Stimulated activated CD4-positive, alpha-beta T cell treated with anti-CD3 and anti-CD28 coated beads, Interleukin-4, amount 100 ng/mL, for 4 hours (primary cell): ENCODE measurements around the gene MED13L.
"Not testable (repeated sequence)": the region's sequence is repeated elsewhere in the genome, so short reads cannot be mapped to it uniquely, and the experiment has no call there.

Experiments used
- DNase-seq, 2 experiments: peaks; one replicate each; pipeline ENCODE4 v3.0.0-alpha.2; 2020

Gene MED13L

DNA sequence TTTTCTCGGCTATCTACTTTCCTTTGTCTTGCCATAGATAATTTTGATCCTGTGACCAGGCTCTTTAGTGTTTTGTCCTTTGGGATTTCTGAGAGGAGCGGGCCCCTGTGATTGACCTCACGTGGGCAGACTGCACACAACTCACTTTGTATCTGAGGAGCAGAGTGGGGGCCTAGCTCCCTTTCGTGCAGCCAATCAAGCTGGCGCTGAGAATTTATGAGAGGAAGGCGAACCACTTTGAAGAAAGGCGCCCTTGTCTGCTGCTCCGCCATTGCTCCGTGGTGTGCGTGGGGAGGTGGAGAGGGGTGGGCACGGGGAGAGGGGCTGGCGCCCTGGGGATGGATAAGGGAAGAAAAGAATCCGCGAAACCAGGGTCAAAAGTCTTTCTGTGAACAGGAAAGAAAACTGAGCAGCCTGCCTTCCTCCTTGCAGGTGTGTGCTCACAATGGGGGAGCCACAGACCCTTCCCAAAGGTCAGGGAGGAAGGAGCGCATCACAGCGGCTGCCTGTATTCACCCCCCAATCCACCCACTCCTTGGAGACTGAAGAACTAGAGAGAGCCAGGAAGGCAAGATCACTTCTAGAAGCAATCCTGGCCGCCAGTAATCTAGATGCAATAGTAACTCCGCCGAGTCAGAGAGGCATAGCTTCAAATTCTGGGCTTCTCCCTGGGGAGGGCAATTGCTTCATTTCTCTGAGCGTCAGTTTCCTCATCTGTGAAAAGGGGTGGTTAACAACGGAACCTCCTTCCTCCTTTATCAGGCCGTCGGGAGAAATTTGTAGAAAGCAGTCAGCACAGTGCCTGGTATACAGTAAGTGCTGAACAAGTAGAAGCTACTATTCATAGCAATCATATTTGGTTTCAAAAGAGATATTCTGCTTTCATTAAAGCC, 24.9 kb upstream of the MED13L start:
- no peak for DNase-seq

DNA sequence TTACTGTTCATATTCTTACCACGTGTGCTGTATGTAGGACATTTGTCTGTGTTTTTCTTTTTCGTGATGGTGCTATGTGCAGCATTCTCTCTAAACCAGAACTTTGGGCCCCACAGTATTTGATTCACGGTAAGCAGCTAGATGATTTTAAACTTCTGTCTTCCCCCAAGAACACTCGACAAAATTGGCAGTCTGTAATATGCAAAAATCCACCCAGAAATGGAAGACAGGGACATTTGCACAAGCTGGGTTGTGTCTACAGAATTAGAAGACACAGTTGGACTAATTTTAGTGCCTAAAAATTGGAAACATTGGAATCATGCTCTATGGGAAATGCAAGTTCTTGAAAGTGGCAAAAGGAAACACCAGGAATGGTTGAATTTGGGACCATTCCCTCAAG, 24.1 kb upstream of the MED13L start:
- no peak for DNase-seq

DNA sequence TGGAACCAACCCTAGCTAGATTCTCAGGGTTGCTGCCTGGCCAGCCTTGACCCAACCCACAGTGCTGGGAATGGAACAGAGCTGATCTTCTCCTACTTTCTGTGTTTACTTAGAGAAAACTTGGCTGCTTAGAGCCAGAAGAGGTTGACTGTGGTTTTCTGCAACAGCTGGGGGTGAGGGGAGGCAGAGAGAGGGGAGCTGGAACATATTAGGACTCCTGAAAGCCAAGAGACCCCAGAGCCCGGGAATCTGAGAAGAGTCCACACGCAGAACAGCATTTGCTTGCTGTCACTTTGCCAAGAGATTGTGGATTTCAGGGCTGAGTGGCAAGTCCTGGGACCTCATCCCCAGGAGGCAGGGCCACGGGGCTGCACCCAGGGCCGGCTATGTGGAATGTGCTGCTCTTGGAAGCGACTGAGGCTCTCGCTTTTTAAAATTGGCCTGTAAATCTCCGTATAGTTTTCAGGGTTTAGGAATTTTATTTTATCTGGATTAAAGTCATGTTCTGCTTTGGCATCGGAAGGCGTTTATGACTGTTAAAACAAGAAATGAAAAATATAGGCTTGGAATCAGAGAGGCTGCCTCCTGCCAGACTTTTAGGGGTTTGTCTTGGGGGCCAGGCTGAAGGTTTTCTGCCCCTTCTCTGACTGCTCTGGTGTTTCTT, 22.3 kb upstream of the MED13L start:
- DNase-seq = no peak

DNA sequence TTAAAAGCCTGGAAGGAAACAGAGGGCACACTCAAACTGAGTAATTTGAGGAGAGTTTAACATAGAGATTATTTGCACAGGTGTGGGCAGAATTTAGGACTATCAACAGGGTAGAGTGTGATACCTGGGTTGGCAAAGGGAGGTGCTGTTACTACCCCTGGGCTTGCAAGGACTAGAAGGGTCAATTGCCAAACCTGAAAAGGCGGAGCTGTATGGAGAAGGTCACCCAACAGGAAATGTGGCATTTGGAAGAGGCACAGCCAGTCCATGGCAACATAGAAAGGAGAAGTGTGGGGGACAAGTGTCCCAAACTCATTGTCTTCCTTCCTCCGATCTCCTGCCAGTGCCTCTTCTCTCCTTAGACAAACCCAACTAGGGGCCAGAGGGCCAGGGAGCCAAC, 21.6 kb upstream of the MED13L start:
- no peak for DNase-seq

DNA sequence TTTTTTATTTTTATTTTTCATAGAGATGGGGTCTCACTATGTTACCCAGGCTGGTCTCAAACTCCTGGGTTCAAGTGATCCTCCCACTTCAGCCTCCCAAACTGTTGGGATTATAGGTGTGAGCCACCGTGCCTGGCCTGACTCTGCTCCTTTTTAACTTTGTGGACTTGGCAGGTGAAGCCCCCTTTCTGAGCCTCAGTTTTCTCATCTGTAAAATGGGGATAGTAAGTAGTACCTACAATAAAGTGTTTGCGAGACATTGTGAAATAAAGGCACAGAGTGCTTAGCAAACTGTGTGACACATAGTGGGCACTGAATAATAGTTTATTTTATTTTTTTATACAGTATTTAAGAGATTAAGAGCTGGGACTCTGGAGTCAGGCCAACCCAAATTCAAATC, 21.1 kb upstream of the MED13L start:
- no peak for DNase-seq

DNA sequence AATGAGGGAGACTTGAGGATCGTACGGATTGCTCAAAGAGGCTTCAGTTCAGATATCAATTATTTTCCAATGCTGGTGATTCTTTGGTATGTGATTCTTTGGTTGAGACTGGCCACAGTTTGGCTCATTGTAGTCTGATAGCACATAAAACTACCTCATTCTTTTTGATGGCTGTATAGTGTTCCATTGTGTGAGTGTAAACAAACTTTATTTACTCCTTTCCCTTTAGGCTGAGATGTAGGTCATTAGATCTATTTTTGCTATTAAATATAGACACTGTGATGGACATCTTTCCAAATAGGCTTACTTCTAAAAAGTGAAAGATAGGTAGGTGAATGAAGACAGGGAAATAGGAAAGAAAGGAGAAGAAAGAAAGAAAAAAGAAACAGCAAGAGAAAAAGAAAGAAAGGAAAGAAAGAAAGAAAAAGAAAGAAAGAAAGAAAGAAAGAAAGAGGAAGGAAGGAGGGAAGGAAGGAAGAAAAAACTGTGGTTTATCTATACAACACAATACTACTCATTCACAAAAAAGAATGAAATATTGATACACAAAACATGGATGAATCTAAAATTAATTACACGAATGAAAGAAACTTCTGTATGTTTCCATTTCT, 19.8 kb upstream of the MED13L start:
- DNase-seq = no peak

DNA sequence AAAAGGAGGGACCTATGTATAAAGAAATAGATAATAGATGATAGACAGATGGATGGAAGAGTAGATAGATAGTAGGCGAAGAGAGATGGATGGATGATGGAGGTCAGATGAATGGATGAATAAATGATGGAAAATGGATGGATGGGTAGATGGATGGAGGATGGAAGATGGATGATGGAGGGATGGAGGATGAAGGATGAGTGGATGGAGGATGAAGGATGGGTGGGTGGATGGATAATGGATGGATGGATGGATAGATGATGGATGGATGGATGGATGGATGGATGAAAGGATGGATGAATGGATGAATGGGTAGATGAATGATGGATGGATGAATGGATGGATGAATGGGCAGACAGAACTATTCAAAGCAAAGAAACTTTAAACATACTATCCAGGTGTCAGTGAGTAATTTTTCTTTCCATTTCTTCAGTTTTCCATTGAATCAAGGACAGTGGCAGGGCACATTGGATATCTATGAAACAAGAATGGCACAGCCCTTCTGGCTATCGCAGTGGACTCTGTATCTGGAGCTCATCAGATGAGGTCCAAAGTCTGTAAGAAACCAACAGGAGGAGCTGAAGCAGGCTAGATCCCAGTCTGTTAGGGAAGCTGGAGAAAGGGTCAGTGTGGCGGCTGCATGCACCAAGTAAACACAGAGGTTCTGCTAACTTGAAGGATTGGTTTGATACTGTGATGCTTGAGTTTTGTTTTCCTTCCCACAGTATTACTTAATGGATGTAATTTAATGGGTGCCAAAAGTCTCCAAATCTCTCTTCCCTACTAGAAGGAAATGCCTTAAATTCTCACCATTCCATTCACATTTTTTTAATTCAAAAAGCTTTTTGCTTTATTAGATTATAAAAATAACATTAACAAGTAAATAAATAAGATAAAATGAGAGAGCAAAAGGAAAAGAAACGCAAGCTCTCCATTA, 18.1 kb upstream of the MED13L start:
- no peak for DNase-seq

DNA sequence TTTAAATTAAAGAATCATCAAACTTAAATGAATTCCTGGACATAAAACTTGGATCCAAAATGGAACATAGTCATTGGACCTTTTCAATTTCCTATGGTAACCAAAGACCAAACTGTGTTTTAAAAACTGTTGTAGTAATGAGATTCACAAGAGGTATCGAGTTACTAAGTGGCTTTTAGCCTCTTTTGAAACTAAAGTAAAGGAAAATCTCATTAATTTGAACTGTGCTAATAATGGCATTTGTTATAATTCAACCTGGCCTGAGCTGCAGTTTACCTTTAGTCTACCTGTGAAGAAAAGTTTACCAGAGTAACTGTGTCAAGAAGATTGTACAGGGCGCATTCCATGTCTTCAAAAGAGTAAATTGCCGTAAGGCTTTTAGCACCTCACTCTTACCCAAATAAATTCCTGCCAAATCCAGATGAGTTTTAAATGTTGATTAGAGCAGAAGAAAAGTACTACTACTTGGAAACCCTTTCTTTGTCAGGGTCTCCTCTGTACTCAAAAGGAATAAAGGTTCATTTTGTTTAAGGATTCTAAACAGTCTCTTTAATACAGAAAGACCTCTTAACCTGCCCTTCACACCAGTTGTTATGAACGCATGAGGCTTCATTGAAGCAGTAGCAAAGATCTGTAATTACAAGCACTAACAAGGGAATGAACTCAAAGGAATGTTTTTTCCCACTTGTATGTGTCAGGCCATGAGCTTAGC, 17.1 kb upstream of the MED13L start:
- no peak for DNase-seq

DNA sequence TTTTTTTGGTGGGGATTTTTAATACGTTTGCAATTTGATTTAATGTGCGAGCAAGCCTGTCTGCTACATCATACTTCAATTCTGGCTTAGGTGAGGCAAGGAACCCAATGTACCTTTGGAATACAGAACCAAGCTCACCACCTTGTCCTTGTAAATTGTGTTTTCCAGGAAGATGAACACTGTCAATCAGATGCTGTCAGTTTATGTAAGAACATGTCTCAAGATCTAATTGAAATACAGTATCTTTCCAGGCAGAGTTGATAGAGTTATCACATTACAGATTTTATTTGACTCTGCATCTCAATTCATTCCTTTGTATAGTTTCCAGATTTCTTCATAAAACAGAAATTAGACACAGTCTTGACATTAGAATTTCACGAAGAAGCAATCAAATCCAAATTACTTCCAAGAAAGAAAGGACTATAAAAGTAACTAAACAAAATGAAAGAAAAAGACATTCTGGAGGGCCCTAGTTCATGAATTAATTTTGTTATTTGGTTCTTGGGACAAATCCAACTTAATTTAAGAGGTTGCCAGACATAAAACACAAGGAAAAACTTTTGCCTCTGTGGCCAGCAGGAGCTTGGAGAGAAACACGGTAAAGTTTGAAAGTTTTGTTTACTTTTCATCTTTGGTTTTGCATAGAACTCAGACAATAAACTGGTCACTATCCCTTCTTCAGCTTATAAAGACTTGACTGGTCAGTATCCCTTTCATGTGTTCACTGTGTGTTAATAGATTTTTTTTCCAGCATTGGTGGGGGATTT, 16.4 kb upstream of the MED13L start:
- no peak for DNase-seq

DNA sequence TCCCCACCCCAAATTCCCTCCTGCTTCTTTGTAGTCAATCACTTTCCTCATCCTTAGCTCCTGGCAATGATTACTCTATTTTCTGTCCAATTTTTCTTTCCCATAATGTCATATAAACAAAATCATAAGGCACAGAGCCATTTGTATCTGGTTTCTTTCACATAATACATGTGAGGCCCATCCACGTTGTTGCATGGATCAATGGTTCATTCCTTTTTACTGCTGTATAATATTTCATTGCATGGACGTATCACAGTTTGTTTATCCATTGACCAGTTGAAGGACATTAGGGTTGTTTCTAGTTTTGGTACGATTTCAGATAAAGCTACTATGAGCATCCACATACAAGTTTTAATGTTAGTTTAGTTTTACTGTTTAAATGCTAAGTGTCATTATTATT, 13.7 kb upstream of the MED13L start:
- DNase-seq = no peak

DNA sequence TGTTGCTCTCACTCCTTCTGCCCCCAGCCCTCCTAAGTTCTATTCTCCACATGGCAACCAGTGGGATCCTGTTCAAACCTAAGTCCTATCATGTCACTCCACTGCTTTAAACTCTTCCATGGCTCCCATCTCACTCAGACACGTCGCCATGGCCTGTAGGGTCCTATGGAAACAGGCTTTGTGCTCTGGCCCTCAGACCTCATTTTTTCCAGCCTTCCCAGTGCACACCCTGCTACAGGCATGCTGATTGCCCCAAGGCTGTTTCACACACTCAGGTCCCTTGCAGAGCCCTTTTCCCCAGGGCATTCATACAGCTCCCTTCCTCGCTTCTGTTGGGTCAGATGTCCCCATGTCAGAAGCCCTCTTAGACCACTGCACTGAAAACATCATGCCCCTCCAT, 11.2 kb upstream of the MED13L start:
- DNase-seq = no peak

DNA sequence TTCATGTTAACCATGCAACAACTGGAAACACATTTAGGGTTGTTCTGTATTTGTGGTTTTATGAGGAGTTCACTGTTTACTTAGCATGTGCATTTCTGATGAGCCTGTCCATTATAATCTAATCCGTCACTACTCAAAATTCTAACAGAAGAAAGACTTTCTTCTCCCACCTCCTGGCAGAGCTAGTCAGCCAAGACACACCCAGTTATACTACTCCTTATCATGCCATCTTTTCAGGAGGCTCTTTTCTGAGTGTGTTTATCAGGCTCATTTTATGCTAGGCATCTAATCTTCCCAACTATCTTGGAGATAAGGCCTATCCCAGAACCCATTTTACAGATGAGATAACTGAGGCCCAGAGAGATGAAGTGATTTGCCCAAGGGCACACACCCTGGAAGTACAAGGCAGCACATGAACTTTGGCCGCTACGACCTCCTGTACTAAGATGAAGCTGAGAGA, 10.4 kb upstream of the MED13L start:
- DNase-seq = no peak

DNA sequence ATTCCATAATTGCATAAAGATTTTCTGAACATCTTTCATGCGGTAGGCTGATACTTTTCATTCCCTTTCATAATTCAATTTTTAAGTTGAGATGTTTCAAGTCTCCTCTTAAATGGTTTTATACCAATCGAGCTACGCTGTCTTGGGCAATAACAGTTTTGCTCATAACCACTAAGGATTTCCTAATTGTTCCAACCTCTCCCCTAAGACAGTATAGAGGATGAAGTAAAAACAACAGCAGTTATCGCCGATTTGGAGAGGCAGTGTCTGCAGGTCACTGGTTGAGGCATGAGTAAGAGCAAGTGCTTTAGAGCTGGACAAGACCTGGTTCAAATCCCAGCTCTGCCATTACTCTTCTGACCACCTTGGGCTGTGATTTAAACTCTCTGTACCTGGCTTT, 6.9 kb upstream of the MED13L start:
- DNase-seq = no peak

DNA sequence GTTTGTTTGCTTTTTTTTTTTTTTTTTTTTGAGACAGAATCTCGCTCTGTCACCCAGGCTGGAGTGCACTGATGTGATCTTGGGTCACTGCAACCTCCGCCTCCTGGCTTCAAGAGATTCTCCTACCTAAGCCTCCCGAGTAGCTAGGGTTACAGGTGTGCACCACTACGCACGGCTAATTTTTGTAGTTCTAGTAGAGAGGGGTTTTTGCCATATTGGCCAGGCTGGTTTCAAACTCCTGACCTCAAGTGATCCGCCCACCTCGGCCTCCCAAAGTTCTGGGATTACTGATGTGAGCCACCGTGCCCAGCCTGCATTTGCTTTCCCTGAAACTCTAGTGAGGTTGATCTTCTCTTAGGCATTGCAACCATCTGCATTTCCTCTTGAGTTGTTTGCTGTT, 6.4 kb upstream of the MED13L start:
- DNase-seq = not testable (repeated sequence)

DNA sequence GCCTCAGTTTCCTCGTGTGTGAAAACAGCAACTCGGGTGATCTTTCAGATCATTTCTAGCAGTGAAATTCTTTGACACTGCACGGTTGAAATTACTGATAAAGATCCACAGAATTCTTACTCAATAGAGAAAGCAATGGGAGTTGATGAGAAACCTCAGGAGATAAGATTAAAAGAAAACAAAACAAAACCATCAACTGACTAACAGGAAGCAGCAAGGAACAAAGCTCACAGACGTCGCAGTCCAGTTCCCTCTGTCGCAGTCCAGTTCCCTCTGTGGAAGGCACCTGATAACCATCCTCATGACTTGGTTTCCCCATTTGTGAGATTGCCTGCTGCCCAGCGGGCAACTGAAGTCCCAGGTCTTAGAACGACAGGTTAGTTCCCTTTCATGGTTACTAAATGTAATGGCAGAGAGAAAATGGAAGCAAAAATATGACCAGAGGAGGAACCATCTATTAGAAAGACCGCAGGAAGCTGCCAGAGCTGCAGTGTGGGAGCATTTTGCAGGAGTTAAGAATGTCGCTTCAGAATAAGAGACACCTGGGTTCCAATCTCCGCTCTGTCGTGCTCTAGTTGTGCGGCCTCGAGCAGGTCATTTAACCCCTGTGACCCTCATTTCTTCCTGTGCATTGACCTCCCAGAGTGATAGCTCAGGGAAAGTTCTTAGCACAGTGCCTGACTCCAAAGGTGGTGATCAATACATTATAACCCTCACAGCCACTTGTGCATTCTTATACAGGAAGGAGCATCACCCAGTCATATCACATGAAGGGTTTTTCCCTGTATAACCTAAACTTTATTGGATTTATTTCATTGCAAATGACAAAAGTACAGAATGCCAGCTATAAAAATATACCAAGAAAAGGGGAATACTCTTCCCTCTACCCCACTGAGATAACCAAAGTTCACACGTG, 5.1 kb upstream of the MED13L start:
- DNase-seq = no peak

DNA sequence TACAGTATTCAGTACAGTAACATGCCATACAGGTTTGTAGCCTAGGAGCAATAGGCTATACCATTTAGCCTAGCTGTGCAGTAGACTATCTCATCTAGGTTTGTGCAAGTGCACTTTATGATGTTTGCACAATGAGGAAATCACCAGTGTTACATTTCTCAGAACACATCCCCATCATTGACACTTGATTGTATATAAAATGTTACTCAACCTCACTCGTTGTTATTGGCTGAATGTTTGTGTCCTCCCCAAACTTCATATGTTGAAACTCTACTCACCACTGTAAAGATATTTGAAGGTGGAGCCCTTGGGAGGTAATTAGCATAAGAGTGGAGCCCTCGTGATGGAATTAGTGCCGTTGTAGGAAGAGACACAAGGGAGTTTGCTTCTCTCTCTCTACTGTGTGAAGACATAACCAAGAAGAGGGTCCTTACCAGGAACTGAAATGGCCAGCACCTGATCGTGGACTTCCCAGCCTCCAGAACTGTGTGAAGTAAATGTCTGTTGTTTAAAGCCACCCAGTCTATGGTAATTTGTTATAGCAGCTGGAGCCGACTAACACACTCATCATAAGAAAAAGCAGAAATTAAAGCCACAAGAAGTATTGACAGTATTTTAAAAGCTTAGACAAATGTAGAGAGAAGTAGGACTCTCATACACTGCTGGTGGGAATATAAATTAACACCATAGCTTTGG, 3.2 kb upstream of the MED13L start:
- DNase-seq = no peak

DNA sequence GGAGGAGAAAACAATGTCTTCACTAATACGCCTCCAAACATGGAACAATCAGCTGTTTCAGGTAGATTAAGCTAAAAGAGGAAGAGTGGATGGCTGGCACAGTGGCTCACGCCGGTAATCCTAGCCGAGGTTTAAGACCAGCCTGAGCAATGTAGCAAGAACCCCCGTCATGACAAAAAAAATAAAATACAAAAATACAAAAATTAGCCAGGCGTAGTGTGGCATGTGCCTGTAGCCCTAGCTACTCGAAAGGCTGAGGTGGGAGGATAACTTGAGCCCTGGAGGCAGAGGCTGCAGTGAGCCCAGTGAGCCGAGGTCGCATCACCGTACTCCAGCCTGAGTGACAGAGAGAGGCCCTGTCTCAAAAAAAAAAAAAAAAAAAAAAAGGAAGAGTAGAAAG, 1.2 kb upstream of the MED13L start:
- DNase-seq = no peak

DNA sequence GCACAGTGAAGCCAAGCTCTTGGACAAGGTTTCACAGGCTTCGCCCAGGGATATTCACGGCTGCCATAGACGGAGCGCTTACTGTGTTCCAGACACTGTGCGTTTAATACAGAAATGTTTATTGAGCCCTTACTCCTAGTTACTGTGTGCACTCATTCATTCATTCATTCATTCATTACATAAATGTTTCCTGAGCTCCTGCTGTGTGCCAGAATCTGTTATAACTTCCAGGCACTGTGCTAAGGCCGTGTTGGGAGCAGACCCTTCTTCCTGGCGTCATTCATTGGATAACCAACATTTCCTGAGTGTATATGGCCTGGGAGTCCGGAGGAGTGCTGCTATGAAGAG, 760 bp upstream of the MED13L start:
- DNase-seq = no peak

DNA sequence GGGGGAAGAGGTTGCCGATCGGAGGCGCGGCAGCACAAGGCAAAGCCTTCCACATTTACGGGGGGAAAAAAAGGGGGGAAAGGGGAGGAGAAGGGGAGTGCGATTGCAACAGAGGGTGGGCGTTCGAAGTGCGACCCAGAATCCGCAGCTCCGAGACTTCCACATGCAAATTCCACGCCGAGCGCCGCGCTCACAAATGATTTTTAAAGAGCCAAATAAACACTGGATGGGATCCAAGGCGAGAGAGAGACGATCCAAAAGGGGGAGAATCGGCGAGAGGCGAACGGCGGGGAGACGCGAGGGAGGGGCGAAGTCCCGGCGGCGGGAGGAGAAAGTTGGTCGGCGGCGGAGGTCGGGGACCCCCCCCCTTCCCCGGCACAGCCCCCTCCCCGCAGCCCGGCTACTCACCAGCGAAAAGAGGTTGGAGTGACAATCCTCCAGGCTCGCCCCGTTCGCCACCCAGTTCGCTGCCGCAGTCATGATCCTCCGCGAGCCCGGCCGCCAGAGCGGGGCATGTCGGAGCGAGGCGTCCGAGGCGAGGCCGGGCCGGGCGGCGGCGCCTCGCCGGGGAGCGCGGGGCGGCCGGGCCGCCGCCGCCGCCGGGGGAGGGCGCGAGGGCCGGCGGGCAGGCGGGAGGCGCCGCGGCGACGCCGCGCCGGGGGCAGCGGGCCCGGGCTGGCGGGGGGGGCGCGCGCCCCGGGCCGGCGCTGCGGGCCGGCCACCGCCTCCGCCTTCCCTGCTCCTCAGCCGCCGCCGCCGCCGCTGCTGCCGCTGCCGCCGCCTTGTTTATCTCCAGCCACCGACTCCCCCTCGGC, 634 bp downstream of the MED13L start:
- peak; percentile 56 to 58 for DNase-seq
